ENCODE measurements around the gene ADAMTS2.

DNA sequence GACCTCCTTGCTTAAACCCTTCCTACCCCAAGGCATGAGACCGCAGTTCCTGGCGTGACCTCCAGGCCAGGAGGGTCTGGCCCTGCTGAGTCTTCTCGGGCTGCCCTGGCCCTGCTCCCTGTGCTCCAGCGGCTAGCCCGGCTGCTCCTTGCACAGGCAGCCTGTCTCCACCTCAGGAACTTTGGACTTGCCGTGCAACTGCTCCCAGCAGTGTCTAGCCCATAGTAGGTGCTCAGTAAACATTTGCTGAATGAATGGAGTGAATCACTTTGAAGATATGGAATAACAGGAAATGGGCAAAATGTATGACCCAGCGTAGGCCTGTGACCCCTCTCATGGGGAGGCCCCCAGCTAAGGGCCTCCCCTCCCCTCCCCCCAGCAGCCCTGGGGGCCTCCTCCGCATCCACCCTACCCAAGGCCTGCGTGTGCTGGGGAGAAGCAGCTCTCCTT, 158.0 kb downstream of the ADAMTS2 start:
- TF ChIP-seq, protein P1, sequence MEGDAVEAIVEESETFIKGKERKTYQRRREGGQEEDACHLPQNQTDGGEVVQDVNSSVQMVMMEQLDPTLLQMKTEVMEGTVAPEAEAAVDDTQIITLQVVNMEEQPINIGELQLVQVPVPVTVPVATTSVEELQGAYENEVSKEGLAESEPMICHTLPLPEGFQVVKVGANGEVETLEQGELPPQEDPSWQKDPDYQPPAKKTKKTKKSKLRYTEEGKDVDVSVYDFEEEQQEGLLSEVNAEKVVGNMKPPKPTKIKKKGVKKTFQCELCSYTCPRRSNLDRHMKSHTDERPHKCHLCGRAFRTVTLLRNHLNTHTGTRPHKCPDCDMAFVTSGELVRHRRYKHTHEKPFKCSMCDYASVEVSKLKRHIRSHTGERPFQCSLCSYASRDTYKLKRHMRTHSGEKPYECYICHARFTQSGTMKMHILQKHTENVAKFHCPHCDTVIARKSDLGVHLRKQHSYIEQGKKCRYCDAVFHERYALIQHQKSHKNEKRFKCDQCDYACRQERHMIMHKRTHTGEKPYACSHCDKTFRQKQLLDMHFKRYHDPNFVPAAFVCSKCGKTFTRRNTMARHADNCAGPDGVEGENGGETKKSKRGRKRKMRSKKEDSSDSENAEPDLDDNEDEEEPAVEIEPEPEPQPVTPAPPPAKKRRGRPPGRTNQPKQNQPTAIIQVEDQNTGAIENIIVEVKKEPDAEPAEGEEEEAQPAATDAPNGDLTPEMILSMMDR (IDR thresholded peaks at IDR 0.05; ENCODE audit: insufficient read depth, low read depth, low read length), result no peak
- TF ChIP-seq EZH2 (IDR thresholded peaks at IDR 0.05; ENCODE audit: insufficient read depth, low read length), result no peak

All from astrocyte (in vitro differentiated cells and primary cell).